H1 (cell line): ENCODE results near the gene GRIFIN. TPM values are rescaled to one million over a fixed set of nuclear protein-coding genes. Genes with fewer than 3 reads are reported as not detected.

ENCODE experiments used
- CTCF ChIA-PET: fragments of 300-600 bp; sonication (Branson Sonifier 250); formaldehyde crosslinking; loops from one replicate; lab custom pipeline; 2021; ENCODE audit not compliant: partially characterized antibody; lab: Charles Lee
- POLR2A ChIA-PET: fragments of 300-600 bp; sonication (Branson Sonifier 250); formaldehyde crosslinking; loops from one replicate; lab custom pipeline; 2021; ENCODE audit warnings: inconsistent platforms; ENCODE audit not compliant: partially characterized antibody; lab: Charles Lee
- DNase-seq, 2 experiments: peaks; one replicate each; pipeline versions ENCODE4 v3.0.0 to v3.0.0-alpha.2; 2010 to 2022; ENCODE audit warnings: low spot score in 2 of 2, low read depth in 1 of 2, mixed read lengths in 1 of 2
- FAIRE-seq: peaks from 2 replicates; lab custom pipeline; 2011; peaks lifted over from hg19 to GRCh38; lab: Jason Lieb, UNC
- H2AFZ ChIP-seq: 2 replicates; pipeline ENCODE4 v1.8.1; 2012; ENCODE audit warnings: low read length, inconsistent platforms
- H2AK5ac ChIP-seq: 2 replicates; pipeline ENCODE4 v1.6.1; 2013; ENCODE audit warnings: low read depth, low read length
- H2BK120ac ChIP-seq: replicated peaks from 2 replicates; pipeline ENCODE3; 2013; ENCODE audit warnings: low read depth, low read length, inconsistent platforms
- H2BK12ac ChIP-seq: 2 replicates; pipeline ENCODE4 v1.6.1; 2013; ENCODE audit warnings: low read depth, low read length
- H2BK15ac ChIP-seq: 2 replicates; pipeline ENCODE4 v1.6.1; 2013; ENCODE audit warnings: low read length
- H2BK20ac ChIP-seq: 2 replicates; pipeline ENCODE4 v1.6.1; 2013; ENCODE audit warnings: low read length
- H2BK5ac ChIP-seq: 2 replicates; pipeline ENCODE4 v1.6.1; 2013; ENCODE audit warnings: low read depth, low read length
- H3K14ac ChIP-seq: 2 replicates; pipeline ENCODE4 v1.6.1; 2013; ENCODE audit warnings: inconsistent platforms; ENCODE audit not compliant: insufficient read length
- H3K18ac ChIP-seq: 2 replicates; pipeline ENCODE4 v1.6.1; 2013; ENCODE audit warnings: low read length; ENCODE audit errors: extremely low read depth
- H3K23ac ChIP-seq: 2 replicates; pipeline ENCODE4 v1.6.1; 2013; ENCODE audit warnings: inconsistent platforms; ENCODE audit not compliant: insufficient read length
- H3K23me2 ChIP-seq: 2 replicates; pipeline ENCODE4 v1.6.1; 2013; ENCODE audit warnings: low read depth, low read length
- H3K27ac ChIP-seq: 2 replicates; pipeline ENCODE4 v1.6.1; 2011; ENCODE audit warnings: low read depth, low read length, inconsistent platforms
- H3K27me3 ChIP-seq, 4 experiments: replicated peaks in 1 of 4; 1 replicate in 1 of 4; 2 replicates in 3 of 4; pipeline versions ENCODE4 v1.6.1 to v1.8.1; 2011 to 2013; ENCODE audit warnings: low read length in 3 of 4, mild to moderate bottlenecking in 3 of 4, inconsistent platforms in 2 of 4, mixed read lengths in 2 of 4, moderate library complexity in 1 of 4; ENCODE audit not compliant: control insufficient read depth in 3 of 4, insufficient read depth in 3 of 4; ENCODE audit errors: extremely low read depth in 1 of 4
- H3K36me3 ChIP-seq, 4 experiments: 2 replicates each; pipeline versions ENCODE4 v1.6.1 to v1.8.1; 2011 to 2013; ENCODE audit warnings: mild to moderate bottlenecking in 4 of 4, low read length in 3 of 4, moderate library complexity in 2 of 4, control low read depth in 1 of 4, inconsistent platforms in 1 of 4; ENCODE audit not compliant: insufficient read depth in 4 of 4, control insufficient read depth in 2 of 4
- H3K4ac ChIP-seq: replicated peaks from 2 replicates; pipeline ENCODE3; 2013; ENCODE audit warnings: low read length, low read depth, mixed read lengths, inconsistent platforms; ENCODE audit not compliant: insufficient read length
- H3K4me1 ChIP-seq, 4 experiments: replicated peaks in 1 of 4; 1 replicate in 1 of 4; 2 replicates in 3 of 4; pipeline versions ENCODE4 v1.6.1 to v1.8.1; 2011 to 2013; ENCODE audit warnings: low read length in 3 of 4, inconsistent platforms in 2 of 4, mixed read lengths in 1 of 4; ENCODE audit not compliant: insufficient read depth in 4 of 4, control insufficient read depth in 3 of 4
- H3K4me2 ChIP-seq, 2 experiments: 2 replicates each; pipeline versions ENCODE4 v1.6.1 to v1.8.1; 2011 to 2013; ENCODE audit warnings: low read depth in 2 of 2, low read length in 2 of 2, control low read depth in 1 of 2, inconsistent platforms in 1 of 2, mild to moderate bottlenecking in 1 of 2; ENCODE audit not compliant: insufficient read depth in 1 of 2
- H3K4me3 ChIP-seq, 4 experiments: fragments of 200-600, 300-600 bp in 1 of 4; sonication (generic), shearing (Covaris generic), sonication (Bioruptor Twin) in 1 of 4; 2 replicates each; pipeline versions ENCODE4 v1.5.1 to v1.8.1; 2011 to 2016; ENCODE audit warnings: low read length in 4 of 4, low read depth in 3 of 4, control low read depth in 2 of 4, inconsistent platforms in 2 of 4, mild to moderate bottlenecking in 2 of 4, mixed read lengths in 1 of 4, moderate library complexity in 1 of 4; ENCODE audit not compliant: insufficient read depth in 2 of 4; ENCODE audit errors: extremely low read depth in 1 of 4
- H3K56ac ChIP-seq: replicated peaks from 2 replicates; pipeline ENCODE3; 2013; ENCODE audit warnings: low read depth, mild to moderate bottlenecking, mixed read lengths, low read length, inconsistent platforms; ENCODE audit not compliant: insufficient read length
- H3K79me1 ChIP-seq: 2 replicates; pipeline ENCODE4 v1.6.1; 2013; ENCODE audit warnings: low read depth, low read length, control low read depth
- H3K79me2 ChIP-seq, 2 experiments: 2 replicates each; pipeline versions ENCODE4 v1.6.1 to v1.8.1; 2012 to 2013; ENCODE audit warnings: low read length in 2 of 2, mild to moderate bottlenecking in 2 of 2, inconsistent platforms in 1 of 2; ENCODE audit not compliant: insufficient read depth in 2 of 2, control insufficient read depth in 1 of 2
- H3K9ac ChIP-seq, 4 experiments: replicated peaks in 1 of 4; 1 replicate in 1 of 4; 2 replicates in 3 of 4; pipeline versions ENCODE4 v1.6.1 to v1.8.1; 2011 to 2013; ENCODE audit warnings: low read depth in 3 of 4, low read length in 3 of 4, control low read depth in 2 of 4, mild to moderate bottlenecking in 2 of 4, moderate library complexity in 2 of 4, inconsistent platforms in 1 of 4; ENCODE audit errors: extremely low read depth in 1 of 4
- H3K9me3 ChIP-seq, 2 experiments: 2 replicates each; pipeline versions ENCODE4 v1.6.1 to v1.8.1; 2012 to 2013; ENCODE audit warnings: mild to moderate bottlenecking in 2 of 2, moderate library complexity in 2 of 2, control low read depth in 1 of 2, inconsistent platforms in 1 of 2, low read depth in 1 of 2, low read length in 1 of 2, mixed read lengths in 1 of 2; ENCODE audit not compliant: insufficient read depth in 2 of 2
- H4K20me1 ChIP-seq, 2 experiments: replicated peaks in 1 of 2; 2 replicates each; pipeline versions ENCODE3 to v1.8.1; 2011 to 2013; ENCODE audit warnings: inconsistent platforms in 2 of 2, low read length in 2 of 2, mild to moderate bottlenecking in 1 of 2; ENCODE audit not compliant: insufficient read depth in 2 of 2, control insufficient read depth in 1 of 2
- H4K5ac ChIP-seq: 2 replicates; pipeline ENCODE4 v1.6.1; 2013; ENCODE audit warnings: low read length, low read depth, mixed read lengths, inconsistent platforms; ENCODE audit not compliant: insufficient read length
- H4K8ac ChIP-seq: 2 replicates; pipeline ENCODE4 v1.8.0; 2013; ENCODE audit warnings: mild to moderate bottlenecking, moderate library complexity, low read length, inconsistent platforms; ENCODE audit not compliant: insufficient read depth; ENCODE audit errors: extremely low read depth
- H4K91ac ChIP-seq: replicated peaks from 2 replicates; pipeline ENCODE3; 2013; ENCODE audit warnings: low read length, mixed read lengths, inconsistent platforms; ENCODE audit not compliant: insufficient read length
- ASH2L ChIP-seq: fragments of 200-600, 300-600 bp; sonication (generic); IDR thresholded peaks from one replicate; pipeline ENCODE4 v1.7.1; 2017; ENCODE audit warnings: low read length
- BACH1 ChIP-seq: IDR thresholded peaks from 2 replicates; pipeline ENCODE4 v1.6.1; 2012; ENCODE audit warnings: low read length, improper control_type of control experiment
- BRCA1 ChIP-seq: IDR thresholded peaks from 2 replicates; pipeline ENCODE4 v1.6.1; 2012; ENCODE audit warnings: low read depth, low read length, improper control_type of control experiment
- CBX5 ChIP-seq: fragments of 300-800, 300-1000 bp; sonication (generic); IDR thresholded peaks from 2 replicates; pipeline ENCODE4 v1.7.1; 2016; ENCODE audit warnings: antibody characterized with exemption, low read length, low read depth
- CBX8 ChIP-seq: fragments of 300-800, 300-1000 bp; sonication (generic); IDR thresholded peaks from 2 replicates; pipeline ENCODE4 v1.7.1; 2016; ENCODE audit warnings: low read depth, low read length, borderline replicate concordance
- CEBPB ChIP-seq: IDR thresholded peaks from 2 replicates; pipeline ENCODE4 v1.6.1; 2012; ENCODE audit warnings: low read depth, low read length
- EGR1 ChIP-seq: IDR thresholded peaks from 2 replicates; pipeline ENCODE4 v1.6.1; 2011; ENCODE audit warnings: low read depth, low read length, borderline replicate concordance
- NRF1 ChIP-seq: IDR thresholded peaks from 2 replicates; pipeline ENCODE4 v1.6.1; 2011; ENCODE audit warnings: mild to moderate bottlenecking, low read depth, low read length, improper control_type of control experiment
- POLR2A ChIP-seq, 2 experiments: IDR thresholded peaks; 1 replicate in 1 of 2; 2 replicates in 1 of 2; pipeline ENCODE4 v1.6.1; 2011; ENCODE audit warnings: low read depth in 2 of 2, low read length in 2 of 2, mild to moderate bottlenecking in 2 of 2; ENCODE audit errors: control extremely low read depth in 1 of 2
- RAD21 ChIP-seq, 2 experiments: IDR thresholded peaks in 1 of 2; conservative IDR thresholded peaks in 1 of 2; 2 replicates each; pipeline ENCODE4 v1.6.1; 2011; ENCODE audit warnings: low read depth in 2 of 2, low read length in 2 of 2, improper control_type of control experiment in 1 of 2, inconsistent platforms in 1 of 2, mild to moderate bottlenecking in 1 of 2, moderate library complexity in 1 of 2
- RFX5 ChIP-seq: IDR thresholded peaks from 2 replicates; pipeline ENCODE4 v1.6.1; 2011; ENCODE audit warnings: low read depth, low read length, improper control_type of control experiment, borderline replicate concordance
- RNF2 ChIP-seq: fragments of 200-900, 300-1000 bp; sonication (generic); IDR thresholded peaks from 2 replicates; pipeline ENCODE4 v1.7.1; 2016; ENCODE audit warnings: borderline replicate concordance, low read depth, mild to moderate bottlenecking, antibody characterized with exemption, low read length; ENCODE audit not compliant: poor library complexity, severe bottlenecking; ENCODE audit errors: missing control alignments
- SIN3A ChIP-seq, 2 experiments: IDR thresholded peaks in 1 of 2; conservative IDR thresholded peaks in 1 of 2; 2 replicates each; pipeline ENCODE4 v1.6.1; 2011 to 2012; ENCODE audit warnings: low read length in 2 of 2, improper control_type of control experiment in 1 of 2, low read depth in 1 of 2, mild to moderate bottlenecking in 1 of 2
- SP2 ChIP-seq: IDR thresholded peaks from 2 replicates; pipeline ENCODE4 v1.6.1; 2012; ENCODE audit warnings: mild to moderate bottlenecking, low read length, inconsistent platforms
- SRF ChIP-seq: IDR thresholded peaks from 2 replicates; pipeline ENCODE4 v1.6.1; 2011; ENCODE audit warnings: mild to moderate bottlenecking, low read depth, low read length, moderate library complexity
- WGBS, 2 experiments: shearing (Covaris generic) in 1 of 2; methylation state at CpG; one replicate each; pipeline versions ENCODE4 v1.1.6 to v1.1.7; 2013 to 2015; ENCODE audit warnings: low lambda C conversion rate in 2 of 2, mixed read lengths in 2 of 2, inconsistent platforms in 1 of 2, low coverage in 1 of 2, missing lambda C conversion rate in 1 of 2; ENCODE audit not compliant: insufficient replicate concordance in 2 of 2, insufficient coverage in 1 of 2, insufficient read length in 1 of 2; ENCODE audit errors: extremely low coverage in 1 of 2, missing lambda C conversion rate in 1 of 2; 5-methylcytosine and 5-hydroxymethylcytosine counted together
- polyA plus RNA-seq, 7 experiments: library from polyadenylated mRNA; depleted of rRNA in 3 of 7; stranded (reverse) in 5 of 7; unstranded in 2 of 7; fragments of >200 nt in 5 of 7; fragments of 200-250 nt in 2 of 7; gene quantifications; 1 replicate in 5 of 7; 2 replicates in 1 of 7; 4 replicates in 1 of 7; pipeline versions ENCODE4 v1.2.1 to v1.2.3, GENCODE V29; 2011 to 2013; ENCODE audit warnings: missing spikeins in 2 of 7, mixed read lengths in 2 of 7
- total RNA-seq: library from RNA; stranded (reverse); fragmentation: NEBNext Ultra II Directional; extraction: Animal tissue kit (Norgen Biotek cat#: 25700); gene quantifications from 2 replicates; pipeline ENCODE4 v1.2.1, GENCODE V29; 2021

Gene GRIFIN
- total and polyA plus RNA-seq, 2 of the 8 experiments (the other 6 are each of a cell fraction or from before 2014, with no cell fraction given), result not detected

- Histone ChIP-seq H3K27ac (no peak overlapping the region), H3K4me2 (no peak overlapping the region), H2BK20ac (no peak overlapping the region), H3K79me2 (no peaks in the 10 kb centered on the region; a peak in 1 of 4 replicates), H3K4me1 (no peaks in the 10 kb centered on the region), H3K36me3 (peaks cover 0 to 17% (median 10%) of the 10 kb centered on the region in 4 experiments; a peak in 5 of 8 replicates), H3K23me2 (no peaks in the 10 kb centered on the region), H3K23ac (no peak overlapping the region), H4K20me1 (peaks cover 0 to 11% of the 10 kb centered on the region in 2 experiments), H4K91ac (no peak overlapping the region), H4K5ac (no peak overlapping the region), H2BK5ac (no peak overlapping the region), H3K79me1 (no peaks in the 10 kb centered on the region; the same call in 1 of the 2 replicates), H2AK5ac (no peak overlapping the region), H2BK12ac (no peak overlapping the region), H3K9ac (no peak overlapping the region), H4K8ac (no peak overlapping the region), H3K4ac (no peak overlapping the region), H2AFZ (no peak overlapping the region), H3K14ac (no peak overlapping the region), H3K27me3 (no peaks in the 10 kb centered on the region), H3K4me3 (no peak overlapping the region), H3K9me3 (no peaks in the 10 kb centered on the region), H3K56ac (no peak overlapping the region), H2BK120ac (no peak overlapping the region), H3K18ac (no peak overlapping the region), H2BK15ac (no peak overlapping the region)
- no peak for FAIRE-seq
- CTCF ChIA-PET, result interaction anchor here (14.6 kb wide), 1 partner anchor 14 kb away, joined by 119 read pairs; no protein-coding TSS in a partner anchor
- WGBS, 2 experiments, result 90% methylated on average over 9 of the region's 9 CpGs; no CpG with 5 or more reads in 1 of the 2 experiments
- DNase-seq, result no peak
- POLR2A ChIA-PET, result interaction anchor here (1.3 kb wide), 1 partner anchor 13 kb away, joined by 3 read pairs; no protein-coding TSS in a partner anchor
- no peak for TF ChIP-seq CEBPB
- TF ChIP-seq SRF, result no peak
- TF ChIP-seq POLR2A (IDR thresholded peaks at IDR 0.05; ENCODE audit: control extremely low read depth in 1 of 2, low read depth in 2 of 2, low read length in 2 of 2), result no peak
- no peak for TF ChIP-seq CBX5
- TF ChIP-seq NRF1, result no peak
- TF ChIP-seq BACH1, result no peak
- no peak for TF ChIP-seq SIN3A (conservative IDR thresholded peaks at IDR 0.05 in 1 of 2, IDR thresholded peaks at IDR 0.05 in 1 of 2; ENCODE audit: low read depth in 1 of 2, low read length in 2 of 2)
- TF ChIP-seq CBX8, result no peak
- TF ChIP-seq SP2, result no peak
- no peak for TF ChIP-seq RFX5
- TF ChIP-seq ASH2L, result no peak
- no peak for TF ChIP-seq EGR1
- TF ChIP-seq RNF2, result no peak
- TF ChIP-seq RAD21 (IDR thresholded peaks at IDR 0.05 in 1 of 2, conservative IDR thresholded peaks at IDR 0.05 in 1 of 2; ENCODE audit: low read depth in 2 of 2, low read length in 2 of 2), result no peak
- no peak for TF ChIP-seq BRCA1
Measured at GRCh38 chr7:2437136-2437535, 39.1 kb downstream of the GRIFIN start.
